Measurements from ENCODE around the gene MAPKAP1.

MAPKAP1 gene

DNA sequence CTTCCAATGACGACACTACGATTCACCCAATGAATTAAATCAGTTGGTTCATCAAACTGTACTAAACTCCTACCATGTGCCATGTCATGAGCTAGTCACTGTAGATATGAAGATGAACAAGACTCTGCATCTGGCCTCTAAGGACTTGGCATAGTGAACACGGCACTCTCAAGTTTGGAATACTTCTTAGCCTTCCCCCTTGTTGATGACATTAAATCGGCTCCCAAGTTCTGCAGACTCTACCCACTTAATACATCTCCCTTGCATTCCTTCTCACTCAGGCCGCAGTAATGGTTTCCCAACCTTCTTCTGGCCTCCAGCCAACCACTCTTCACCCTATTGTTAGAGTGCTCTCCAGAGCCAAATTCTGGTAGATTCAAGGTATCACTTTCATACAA lies 184.7 kb downstream of the MAPKAP1 start:
- Histone ChIP-seq H3K36me3 (ENCODE audit: insufficient read depth, low read length) (0 out of 2 replicates have a peak, but pooled peaks cover 3% of the 10 kb centered on the region), H3K27me3 (ENCODE audit: insufficient read depth, low read length) (no peaks in the 10 kb centered on the region), H3K4me2 (ENCODE audit: low read length) (no peak overlapping the region), H3F3A (ENCODE audit: insufficient read depth, low read length) (no peaks in the 10 kb centered on the region), H3K9me3 (ENCODE audit: low read length) (no peaks in the 10 kb centered on the region), H3K79me2 (ENCODE audit: insufficient read depth, low read length) (no peaks in the 10 kb centered on the region), H3K27ac (ENCODE audit: low read depth, low read length, poor library complexity, severe bottlenecking) (no peak overlapping the region), H3K9ac (ENCODE audit: low read length) (no peak overlapping the region), H3K4me1 (ENCODE audit: insufficient read depth, low read length, severe bottlenecking) (peaks cover 9% of the 10 kb centered on the region), H2AFZ (ENCODE audit: low read length) (no peak overlapping the region), H3K4me3 (ENCODE audit: low read depth, low read length, poor library complexity, severe bottlenecking) (no peak overlapping the region), H4K20me1 (ENCODE audit: insufficient read depth, low read length) (no peaks in the 10 kb centered on the region), H3K9me2 (ENCODE audit: low read depth, low read length) (no peaks in the 10 kb centered on the region)
- TF ChIP-seq, protein P1, sequence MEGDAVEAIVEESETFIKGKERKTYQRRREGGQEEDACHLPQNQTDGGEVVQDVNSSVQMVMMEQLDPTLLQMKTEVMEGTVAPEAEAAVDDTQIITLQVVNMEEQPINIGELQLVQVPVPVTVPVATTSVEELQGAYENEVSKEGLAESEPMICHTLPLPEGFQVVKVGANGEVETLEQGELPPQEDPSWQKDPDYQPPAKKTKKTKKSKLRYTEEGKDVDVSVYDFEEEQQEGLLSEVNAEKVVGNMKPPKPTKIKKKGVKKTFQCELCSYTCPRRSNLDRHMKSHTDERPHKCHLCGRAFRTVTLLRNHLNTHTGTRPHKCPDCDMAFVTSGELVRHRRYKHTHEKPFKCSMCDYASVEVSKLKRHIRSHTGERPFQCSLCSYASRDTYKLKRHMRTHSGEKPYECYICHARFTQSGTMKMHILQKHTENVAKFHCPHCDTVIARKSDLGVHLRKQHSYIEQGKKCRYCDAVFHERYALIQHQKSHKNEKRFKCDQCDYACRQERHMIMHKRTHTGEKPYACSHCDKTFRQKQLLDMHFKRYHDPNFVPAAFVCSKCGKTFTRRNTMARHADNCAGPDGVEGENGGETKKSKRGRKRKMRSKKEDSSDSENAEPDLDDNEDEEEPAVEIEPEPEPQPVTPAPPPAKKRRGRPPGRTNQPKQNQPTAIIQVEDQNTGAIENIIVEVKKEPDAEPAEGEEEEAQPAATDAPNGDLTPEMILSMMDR (IDR thresholded peaks at IDR 0.05; ENCODE audit: low read length): no peak
- TF ChIP-seq EZH2 (IDR thresholded peaks at IDR 0.05; ENCODE audit: borderline replicate concordance, low read length): no peak

DNA sequence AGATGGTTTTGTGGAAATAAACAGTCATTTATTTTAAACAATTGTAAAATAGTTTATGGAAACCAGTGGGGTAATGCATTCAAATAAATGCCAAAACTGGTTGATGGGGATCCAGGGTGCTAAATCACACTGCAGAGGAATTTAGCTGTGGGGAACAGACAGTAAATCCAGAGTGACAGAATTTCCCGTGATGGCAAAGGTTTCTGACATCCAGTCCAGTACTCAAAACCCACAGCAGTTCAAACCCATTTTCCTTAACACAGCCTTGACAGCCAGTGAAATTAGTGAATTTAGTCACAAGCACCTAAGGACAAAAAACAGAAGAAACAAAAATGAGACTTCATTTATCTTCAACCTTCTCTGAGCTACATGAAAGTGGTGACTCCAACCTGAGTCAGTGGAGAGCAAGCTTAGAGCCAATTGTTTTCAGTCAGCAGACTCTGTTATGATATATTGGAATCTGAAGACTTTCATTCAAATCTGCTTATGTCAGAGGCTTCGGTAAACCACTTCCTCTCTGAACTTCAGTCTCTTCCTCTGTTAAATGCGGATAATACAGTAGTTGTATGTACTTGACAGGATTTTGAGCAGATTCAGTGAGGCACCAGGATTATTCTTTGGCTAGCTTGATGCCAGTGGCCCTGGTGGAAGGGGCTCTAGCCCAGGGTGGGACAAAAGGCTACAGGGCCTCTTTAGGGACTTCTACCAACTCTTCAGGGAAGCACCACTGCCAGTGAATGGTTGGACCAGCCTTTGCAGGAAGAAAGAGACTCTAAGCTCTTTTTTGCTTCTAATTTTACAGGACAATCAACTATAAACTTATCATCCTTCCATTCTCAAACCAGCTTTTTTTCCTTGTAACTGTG lies 185.3 kb downstream of the MAPKAP1 start:
- peak overlapping the region; percentile 31 for H3K27ac ChIP-seq (ENCODE audit: low read depth, low read length, poor library complexity, severe bottlenecking)
- H3F3A ChIP-seq (ENCODE audit: insufficient read depth, low read length): no peaks in the 10 kb centered on the region
- peaks cover 9% of the 10 kb centered on the region for H3K4me1 ChIP-seq (ENCODE audit: insufficient read depth, low read length, severe bottlenecking)
- no peaks in the 10 kb centered on the region for H3K27me3 ChIP-seq (ENCODE audit: insufficient read depth, low read length)
- no peak overlapping the region for H3K4me3 ChIP-seq (ENCODE audit: low read depth, low read length, poor library complexity, severe bottlenecking)
- no peak overlapping the region for H3K4me2 ChIP-seq (ENCODE audit: low read length)
- H3K9ac ChIP-seq (ENCODE audit: low read length): no peak overlapping the region
- no peaks in the 10 kb centered on the region for H3K9me3 ChIP-seq (ENCODE audit: low read length)
- H3K36me3 ChIP-seq (ENCODE audit: insufficient read depth, low read length): 0 out of 2 replicates have a peak, but pooled peaks cover 3% of the 10 kb centered on the region
- H2AFZ ChIP-seq (ENCODE audit: low read length): no peak overlapping the region
- H4K20me1 ChIP-seq (ENCODE audit: insufficient read depth, low read length): no peaks in the 10 kb centered on the region
- H3K9me2 ChIP-seq (ENCODE audit: low read depth, low read length): no peaks in the 10 kb centered on the region
- TF ChIP-seq EZH2 (IDR thresholded peaks at IDR 0.05; ENCODE audit: borderline replicate concordance, low read length): no peak
- H3K79me2 ChIP-seq (ENCODE audit: insufficient read depth, low read length): no peaks in the 10 kb centered on the region

DNA sequence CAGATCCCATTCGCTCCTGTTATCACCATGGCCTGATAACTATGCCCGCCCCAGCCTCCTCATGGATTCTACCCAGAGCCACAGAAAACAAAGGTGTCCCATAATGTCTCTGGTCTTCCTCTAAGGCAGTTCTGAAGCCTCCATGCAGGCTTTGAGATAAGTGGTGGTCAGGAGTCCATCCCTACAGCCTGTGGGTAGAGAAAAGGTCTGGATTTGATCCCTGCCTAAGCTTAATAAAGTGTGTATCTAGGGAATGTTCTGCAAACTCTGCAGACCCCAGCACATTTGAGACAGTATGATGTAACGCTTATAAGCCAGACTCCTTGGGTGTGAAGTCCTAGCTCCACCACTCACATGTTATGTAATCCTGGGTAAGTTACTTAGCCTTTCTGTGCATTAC lies 187.3 kb downstream of the MAPKAP1 start:
- Histone ChIP-seq H3K9ac (ENCODE audit: low read length) (no peak overlapping the region), H3K79me2 (ENCODE audit: insufficient read depth, low read length) (no peaks in the 10 kb centered on the region), H3K4me1 (ENCODE audit: insufficient read depth, low read length, severe bottlenecking) (peaks cover 9% of the 10 kb centered on the region), H3K4me3 (ENCODE audit: low read depth, low read length, poor library complexity, severe bottlenecking) (no peak overlapping the region), H2AFZ (ENCODE audit: low read length) (no peak overlapping the region), H3K36me3 (ENCODE audit: insufficient read depth, low read length) (0 out of 2 replicates have a peak, but pooled peaks cover 3% of the 10 kb centered on the region), H3K9me2 (ENCODE audit: low read depth, low read length) (no peaks in the 10 kb centered on the region), H3K9me3 (ENCODE audit: low read length) (no peaks in the 10 kb centered on the region), H3K4me2 (ENCODE audit: low read length) (no peak overlapping the region), H4K20me1 (ENCODE audit: insufficient read depth, low read length) (no peaks in the 10 kb centered on the region), H3K27ac (ENCODE audit: low read depth, low read length, poor library complexity, severe bottlenecking) (no peak overlapping the region), H3K27me3 (ENCODE audit: insufficient read depth, low read length) (no peaks in the 10 kb centered on the region), H3F3A (ENCODE audit: insufficient read depth, low read length) (no peaks in the 10 kb centered on the region)
- no peak for TF ChIP-seq EZH2 (IDR thresholded peaks at IDR 0.05; ENCODE audit: borderline replicate concordance, low read length)
- TF ChIP-seq, protein P1 (IDR thresholded peaks at IDR 0.05; ENCODE audit: low read length): no peak
